ENCODE data around the gene B3GALT2.
"Not testable (repeated sequence)": the region's sequence is repeated elsewhere in the genome, so short reads cannot be mapped to it uniquely, and the experiment has no call there.

B3GALT2 gene, protein sequence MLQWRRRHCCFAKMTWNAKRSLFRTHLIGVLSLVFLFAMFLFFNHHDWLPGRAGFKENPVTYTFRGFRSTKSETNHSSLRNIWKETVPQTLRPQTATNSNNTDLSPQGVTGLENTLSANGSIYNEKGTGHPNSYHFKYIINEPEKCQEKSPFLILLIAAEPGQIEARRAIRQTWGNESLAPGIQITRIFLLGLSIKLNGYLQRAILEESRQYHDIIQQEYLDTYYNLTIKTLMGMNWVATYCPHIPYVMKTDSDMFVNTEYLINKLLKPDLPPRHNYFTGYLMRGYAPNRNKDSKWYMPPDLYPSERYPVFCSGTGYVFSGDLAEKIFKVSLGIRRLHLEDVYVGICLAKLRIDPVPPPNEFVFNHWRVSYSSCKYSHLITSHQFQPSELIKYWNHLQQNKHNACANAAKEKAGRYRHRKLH

DNA sequence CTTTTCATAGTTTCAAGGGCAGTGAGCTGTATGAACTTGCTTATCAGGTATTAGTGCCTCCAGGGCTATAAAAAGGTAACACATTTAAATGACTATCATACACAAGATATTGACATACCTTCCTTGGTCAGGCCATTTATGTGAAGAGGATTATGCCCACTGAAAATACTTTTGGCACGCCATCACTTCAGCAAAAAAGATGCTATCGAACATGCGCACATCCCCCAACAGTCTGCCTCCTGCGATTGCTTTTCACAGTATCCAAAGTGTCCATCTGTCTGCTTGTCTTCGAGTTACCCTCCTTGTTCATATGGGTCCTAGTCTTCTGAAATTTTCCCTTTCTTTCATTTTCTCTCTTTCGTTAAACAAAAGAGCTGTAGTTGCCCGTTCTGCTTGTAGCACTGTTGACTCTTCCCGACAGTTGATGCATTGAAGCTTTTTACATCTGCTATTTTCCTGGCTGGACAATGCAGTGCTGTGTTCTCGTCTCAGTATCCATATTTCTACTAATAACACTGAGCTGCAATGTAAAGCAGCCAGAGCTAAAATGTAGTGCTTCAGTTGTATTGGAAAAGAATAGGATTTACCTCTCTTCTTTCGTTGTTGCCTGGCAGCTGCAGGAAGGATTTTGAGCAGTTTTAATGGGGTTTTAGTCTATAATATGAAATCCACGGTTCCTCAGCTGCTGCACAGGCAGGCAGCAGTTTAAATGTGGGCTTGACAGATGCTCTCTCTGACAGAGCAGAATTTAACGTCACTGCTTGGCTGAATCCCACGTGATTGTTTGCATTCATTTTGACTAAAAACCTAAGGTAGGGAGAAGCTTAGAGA is at the start of gene B3GALT2:
Gene B3GALT2, minus strand, starts transcription at position 713 of the 831 bp plus-strand sequence. CDS start 5,051 bp downstream, outside the sequence.
- intact Hi-C loops (cut with DNase I) = no loop called here
- peak; percentile 10 to 86 (median 66) for DNase-seq

DNA sequence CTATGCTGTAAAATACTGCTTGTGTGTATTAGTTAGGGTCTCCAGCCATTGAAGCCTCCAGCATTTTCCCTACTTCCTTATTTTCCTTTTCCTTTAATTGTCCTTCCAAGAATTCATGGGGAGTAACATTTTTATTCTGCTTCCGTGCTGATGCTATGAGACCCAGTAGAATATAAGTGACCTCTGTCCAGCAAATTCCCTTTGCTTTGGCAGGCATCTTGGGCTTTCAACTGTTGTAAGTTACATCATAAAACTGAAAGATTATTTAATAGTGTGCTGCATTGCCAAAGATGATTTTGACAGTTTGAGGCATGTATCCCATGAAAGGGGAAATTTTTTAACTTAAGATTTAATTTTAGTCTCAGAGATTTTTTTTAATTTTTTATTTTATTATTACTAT is 48.1 kb upstream of the B3GALT2 start:
- intact Hi-C loops (cut with DNase I) = no loop called here
- DNase-seq = no peak

DNA sequence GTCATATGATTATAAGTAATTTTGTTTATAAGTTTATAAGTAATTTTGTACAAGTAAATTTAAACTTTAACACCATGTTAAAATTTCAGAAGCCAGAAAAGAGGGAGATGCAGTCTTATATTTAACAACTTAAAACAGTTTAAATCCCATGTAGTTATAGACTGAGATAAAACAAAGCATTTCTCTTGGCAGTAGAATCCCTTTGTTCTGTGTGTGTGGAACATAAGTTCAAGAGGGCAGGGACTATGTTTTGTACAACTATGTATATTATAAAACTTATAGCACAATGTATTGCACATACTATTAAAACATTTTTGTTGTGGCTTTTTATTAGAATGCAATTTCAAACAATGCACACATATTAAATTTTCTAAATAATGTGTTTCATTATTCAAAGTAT is 44.7 kb upstream of the B3GALT2 start:
- intact Hi-C loops (cut with DNase I); DNase-seq: not testable (repeated sequence)

DNA sequence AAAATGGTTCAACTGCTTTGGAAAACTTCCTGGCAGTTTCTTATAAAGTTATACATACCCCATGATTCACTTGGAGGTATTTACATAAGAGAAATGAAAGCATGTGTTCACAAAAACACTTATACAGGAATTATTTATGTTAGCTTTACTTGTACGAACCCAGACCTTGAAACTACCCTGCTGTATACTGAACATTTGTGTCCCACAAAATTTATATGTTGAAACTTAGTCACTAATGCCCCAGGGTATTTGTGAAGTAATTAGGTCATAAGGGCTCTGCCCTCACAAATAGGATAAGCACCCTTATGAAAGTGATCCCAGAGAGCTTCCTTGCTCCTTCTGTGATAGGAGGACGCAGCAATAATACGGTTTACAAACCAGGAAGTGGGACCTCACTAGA is 42.7 kb upstream of the B3GALT2 start:
- intact Hi-C loops (cut with DNase I) = no loop called here
- no peak for DNase-seq

DNA sequence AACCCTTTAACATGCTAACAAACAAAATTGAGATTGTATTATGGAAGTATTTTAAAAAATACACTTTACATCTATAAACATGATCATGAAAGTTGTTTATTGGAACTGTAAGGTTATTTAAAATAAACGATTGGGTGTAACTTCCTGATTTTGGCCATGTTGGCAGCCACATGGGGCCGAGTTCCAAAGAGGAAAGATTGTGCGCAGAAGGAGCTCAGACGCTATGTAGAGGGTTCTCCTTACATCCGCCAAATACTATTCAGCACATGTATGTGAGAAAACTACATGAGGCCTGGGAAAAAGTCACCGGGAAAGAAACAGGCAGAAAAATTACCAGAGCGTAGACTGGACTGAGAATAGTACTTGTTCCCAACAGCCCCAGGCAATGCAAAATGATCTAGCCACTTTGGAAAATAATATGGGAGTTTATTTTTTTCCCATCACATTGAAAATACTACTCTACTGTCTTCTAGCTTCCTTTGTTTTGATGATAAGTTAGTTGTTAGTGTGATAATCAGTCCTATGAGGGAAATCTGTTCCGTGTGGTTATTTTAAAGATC is 35.7 kb upstream of the B3GALT2 start:
- intact Hi-C loops (cut with DNase I) = no loop called here
- DNase-seq = no peak

DNA sequence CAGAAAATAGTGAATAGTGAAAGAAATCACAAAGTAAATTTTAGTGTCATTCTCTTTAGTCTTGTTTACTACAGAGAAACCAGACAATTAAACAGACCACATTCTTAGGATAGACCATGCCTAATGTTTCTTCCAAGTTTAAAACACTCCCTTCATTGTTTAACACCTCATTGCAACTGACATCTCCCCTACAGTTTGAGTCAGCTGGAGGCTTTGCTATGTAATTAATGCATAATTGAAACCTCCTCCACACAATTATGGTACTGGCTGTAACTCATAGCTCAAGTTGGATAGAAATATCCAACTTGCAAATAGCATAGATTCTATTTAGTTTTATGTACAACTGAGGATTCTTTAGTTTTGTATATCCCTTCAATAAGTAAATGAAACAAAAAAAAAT is 35.2 kb upstream of the B3GALT2 start:
- intact Hi-C loops (cut with DNase I) = no loop called here
- DNase-seq = peak in 5 of 42 donors; percentile 19 to 52 (median 22)

DNA sequence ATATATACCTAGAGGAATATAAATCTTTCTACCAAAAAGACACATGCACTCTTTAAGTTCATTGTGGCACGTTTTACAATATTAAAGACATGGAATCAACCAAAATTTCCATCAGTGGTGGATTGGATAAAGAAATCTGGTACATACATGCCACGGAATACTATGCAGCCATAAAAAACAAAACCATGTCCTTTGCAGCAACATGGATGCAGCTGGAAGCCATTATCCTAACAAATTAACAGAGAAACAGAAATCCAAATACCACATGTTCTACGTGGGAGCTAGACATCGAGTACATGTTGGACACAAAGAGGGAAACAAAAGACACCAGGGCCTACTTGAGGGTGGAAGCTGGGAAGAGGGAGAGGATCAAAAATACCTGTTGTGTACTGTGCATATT is 33.0 kb upstream of the B3GALT2 start:
- intact Hi-C loops (cut with DNase I) = no loop called here
- DNase-seq = no peak

DNA sequence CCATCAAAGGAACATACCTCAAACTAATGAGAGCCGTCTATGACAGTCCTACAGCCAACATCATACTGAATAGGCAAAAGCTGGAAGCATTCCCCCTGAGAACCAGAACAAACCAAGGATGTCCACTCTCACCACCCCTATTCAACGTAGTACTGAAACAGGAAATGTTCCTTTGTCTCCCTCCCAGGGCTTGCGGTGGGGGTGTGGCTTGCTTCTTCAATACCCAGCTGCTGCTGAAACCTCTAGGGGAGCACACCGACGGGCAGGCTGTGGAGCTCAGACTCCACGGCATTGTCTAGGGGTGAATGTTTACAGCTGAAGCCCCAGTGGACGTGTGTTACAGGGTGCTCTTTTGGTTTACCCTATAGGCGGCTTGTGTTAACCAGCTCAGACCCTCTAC is 30.5 kb upstream of the B3GALT2 start:
- intact Hi-C loops (cut with DNase I) = no loop called here
- no peak for DNase-seq

DNA sequence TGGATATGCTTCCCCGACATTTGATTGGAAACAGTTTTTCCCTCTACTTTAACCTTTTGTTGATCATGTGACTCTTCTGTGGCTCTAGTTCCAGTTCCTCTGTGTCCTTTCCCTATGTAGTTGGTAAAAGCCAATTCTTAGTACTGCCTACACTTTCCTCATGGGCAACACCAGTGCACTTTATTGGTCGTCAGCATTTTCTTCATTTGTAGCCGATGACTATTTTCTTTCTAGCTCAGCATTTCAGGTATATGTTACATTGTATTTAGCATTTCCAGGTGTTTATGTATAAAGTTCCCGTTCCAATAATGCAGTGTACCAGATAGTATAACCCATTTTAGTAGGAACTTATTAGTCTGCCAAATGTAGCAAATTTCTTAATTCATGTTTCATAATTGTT is 27.6 kb upstream of the B3GALT2 start:
- intact Hi-C loops (cut with DNase I) = no loop called here
- no peak for DNase-seq

DNA sequence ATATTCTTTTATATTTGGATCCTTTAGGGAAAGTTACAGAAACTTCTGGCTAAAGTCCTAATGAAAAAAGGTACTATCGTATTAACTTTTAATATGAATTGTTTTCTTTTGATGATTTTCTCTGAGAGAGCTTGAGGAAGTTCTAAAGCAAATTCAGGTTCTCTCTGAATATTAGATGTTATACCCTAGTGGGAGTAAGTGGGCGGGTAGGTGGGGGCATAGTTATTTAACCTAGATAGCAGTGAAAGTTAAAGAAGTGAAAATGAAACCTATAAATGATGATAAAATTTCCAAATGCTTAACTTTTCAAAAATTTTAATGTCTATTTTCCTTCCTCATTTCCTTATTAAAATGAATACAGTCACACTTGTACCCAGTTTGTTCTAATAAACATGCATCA is 26.2 kb upstream of the B3GALT2 start:
- peak in 18 of 42 donors; percentile 7 to 70 (median 34) for DNase-seq
- intact Hi-C loops (cut with DNase I) = no loop called here

DNA sequence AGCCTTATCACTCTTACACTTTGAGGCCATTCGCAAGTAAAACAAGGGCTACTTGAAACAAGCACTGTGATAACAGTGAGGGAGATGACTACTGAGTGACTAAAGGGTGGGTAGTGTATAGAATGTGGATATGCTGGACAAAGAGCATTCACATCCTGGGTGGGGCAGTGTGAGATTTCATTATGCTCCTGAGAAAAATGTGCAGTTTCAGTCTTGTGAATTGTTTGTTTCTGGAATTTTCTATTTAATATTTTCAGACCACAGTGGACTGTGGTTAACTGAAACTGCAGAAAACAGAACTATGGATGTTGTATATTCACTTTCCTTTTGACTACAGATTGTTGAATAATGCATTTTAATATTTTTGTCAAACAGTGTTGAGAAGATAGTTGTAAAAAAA is 25.1 kb upstream of the B3GALT2 start:
- intact Hi-C loops (cut with DNase I) = no loop called here
- DNase-seq = no peak

DNA sequence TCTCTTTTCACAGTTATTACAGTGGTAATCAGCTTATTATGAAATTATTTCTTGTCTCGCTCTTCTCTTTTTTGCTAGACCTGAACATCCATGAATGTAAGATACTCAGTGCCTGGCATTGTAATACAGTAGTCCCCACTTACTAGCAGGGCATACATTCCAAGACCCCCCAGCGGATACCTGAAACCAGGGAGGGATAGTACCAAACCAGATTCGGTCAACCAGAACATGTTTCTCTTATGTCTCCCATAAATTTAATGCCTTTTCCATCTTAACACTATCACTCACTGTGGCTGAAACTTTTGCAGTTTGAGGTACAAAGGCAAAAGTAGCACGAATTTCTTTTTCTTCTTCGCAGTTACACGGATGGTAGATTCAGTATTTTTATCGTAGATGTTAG is 24.6 kb upstream of the B3GALT2 start:
- no peak for DNase-seq
- intact Hi-C loops (cut with DNase I) = no loop called here

DNA sequence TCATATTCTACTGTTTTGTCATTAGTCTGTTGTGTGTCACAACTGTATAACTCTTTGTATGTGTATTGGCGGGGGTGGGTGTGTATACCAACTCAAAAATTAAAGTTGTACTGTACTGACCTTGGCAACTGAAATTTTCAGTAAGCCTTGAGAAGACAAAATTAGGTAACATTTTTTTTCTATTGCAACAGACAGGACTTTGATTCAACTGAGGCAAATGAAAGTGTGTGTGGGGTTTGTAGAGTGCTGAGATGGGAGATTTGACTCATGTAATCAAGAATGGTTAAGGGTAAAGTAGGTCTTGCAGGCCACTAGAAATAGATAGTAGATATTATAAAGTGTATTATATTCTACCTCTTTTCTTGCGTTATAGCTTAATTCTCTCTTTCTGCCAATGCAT is 14.6 kb upstream of the B3GALT2 start:
- intact Hi-C loops (cut with DNase I) = no loop called here
- DNase-seq = no peak

DNA sequence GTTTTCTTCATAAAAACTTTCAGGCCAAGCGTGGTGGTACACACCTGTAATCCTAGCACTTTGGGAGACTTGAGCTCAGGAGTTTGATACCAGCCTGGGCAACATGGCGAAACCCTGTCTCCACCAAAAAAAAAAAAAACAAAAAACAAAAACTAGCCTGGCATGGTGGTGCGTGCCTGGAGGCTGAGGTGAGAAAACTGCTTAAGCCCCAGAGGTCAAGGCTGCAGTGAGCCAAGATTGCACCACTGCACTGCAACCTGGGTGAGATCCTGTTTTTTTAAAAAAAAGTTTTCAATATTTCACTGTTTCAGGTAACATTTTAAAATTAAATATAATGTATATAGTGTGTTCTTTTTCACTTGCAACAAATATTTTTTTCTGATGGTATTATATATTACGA is 13.5 kb upstream of the B3GALT2 start:
- DNase-seq = no peak
- intact Hi-C loops (cut with DNase I) = no loop called here

DNA sequence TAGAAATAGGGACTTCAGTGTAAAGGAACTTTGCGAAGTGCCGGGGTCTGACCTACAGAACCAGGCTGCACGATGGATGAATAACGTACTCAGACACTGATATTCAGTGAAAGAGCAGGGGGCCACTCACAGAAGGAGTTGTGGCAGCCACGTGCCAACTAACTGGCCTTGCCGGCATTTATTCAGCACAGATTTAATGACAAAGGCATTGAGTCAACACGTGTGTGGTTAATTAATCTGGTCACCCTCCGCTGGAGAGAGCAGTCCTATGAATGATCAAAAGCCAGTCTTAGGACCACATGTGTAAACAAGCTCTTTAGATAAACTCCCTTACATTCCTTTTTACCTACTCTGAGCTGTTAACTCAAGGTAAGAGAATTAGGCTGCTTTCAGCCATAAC is 6.2 kb upstream of the B3GALT2 start:
- no peak for DNase-seq
- intact Hi-C loops (cut with DNase I) = no loop called here

DNA sequence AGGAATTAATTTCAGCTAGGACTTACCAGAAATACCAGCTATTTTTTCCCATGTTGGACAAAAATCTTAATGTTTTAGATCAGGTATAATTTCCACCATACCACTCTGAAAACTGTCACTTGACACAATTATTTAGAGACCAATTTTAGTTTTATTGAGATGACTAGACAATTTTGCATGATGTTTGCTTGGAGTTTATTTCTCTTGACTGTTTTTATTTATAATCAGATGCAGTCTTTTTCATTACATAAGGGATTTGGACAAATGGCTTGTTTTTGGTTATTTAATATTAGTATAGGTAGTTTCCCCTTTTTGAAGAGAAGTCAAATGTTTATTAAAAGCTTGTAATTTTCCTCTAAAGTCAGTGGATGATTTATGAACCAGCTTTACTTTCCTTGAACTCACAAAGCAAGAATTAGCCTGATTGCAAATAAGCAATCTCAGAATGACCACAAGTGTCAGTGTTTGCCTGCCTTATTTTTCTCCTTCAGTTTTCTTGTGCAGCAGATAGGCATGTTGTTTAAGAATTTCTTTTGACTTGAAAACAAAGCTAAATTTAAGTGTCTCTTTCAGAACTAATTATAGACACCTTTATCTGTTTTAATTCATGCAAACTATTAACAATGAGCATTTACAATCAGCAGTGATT is 3.8 kb upstream of the B3GALT2 start:
- DNase-seq = peak in 1 of 42 donors; percentile 28
- intact Hi-C loops (cut with DNase I) = no loop called here

DNA sequence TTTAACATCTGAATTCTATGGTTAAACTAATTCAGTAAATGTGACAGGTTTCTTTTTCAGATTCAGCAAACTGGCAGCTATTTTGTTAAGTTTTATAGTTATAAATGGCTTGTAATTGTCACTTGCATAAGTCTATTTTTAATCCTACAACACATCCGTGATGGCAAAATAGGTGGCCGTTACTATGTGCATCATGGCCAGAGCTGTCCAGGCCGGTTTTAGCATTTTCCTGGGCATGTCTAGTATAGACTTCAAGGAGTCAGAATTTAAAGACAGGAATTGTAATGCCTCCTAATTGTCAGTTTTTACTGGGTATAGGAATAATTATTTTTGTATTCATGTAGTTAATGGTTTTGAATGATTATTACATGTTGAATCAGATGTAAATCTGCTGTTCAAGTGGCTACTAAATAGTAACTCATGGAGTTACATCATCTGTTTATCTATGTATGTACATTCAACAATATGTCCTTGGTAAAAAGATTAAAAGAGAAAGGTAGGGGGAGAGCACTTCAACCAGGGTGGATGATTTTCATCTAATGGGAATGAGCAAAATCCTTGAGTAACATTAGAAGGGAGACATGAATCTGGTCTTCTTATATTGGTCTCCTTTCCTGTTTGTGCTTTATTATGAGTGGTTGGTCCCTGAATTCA is 3.2 kb upstream of the B3GALT2 start:
- DNase-seq = no peak
- intact Hi-C loops (cut with DNase I) = no loop called here

DNA sequence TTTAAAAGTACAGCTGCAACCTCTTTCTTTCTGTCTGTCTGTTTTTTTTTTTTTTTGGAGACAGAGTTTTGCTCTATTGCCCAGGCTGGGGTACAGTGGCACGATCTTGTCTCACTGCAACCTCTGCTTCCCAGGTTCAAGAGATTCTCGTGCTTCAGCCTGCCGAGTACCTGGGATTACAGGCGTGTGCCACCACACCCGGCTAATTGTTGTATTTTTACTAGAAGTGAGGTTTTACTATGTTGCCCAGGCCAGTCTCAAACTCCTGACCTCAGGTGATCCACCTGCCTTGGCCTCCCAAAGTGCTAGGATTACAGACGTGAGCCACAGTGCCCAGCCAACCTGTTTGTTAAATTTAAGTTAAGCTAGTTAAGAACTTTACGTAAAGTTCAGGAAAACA is 2.5 kb upstream of the B3GALT2 start:
- intact Hi-C loops (cut with DNase I); DNase-seq: not testable (repeated sequence)

DNA sequence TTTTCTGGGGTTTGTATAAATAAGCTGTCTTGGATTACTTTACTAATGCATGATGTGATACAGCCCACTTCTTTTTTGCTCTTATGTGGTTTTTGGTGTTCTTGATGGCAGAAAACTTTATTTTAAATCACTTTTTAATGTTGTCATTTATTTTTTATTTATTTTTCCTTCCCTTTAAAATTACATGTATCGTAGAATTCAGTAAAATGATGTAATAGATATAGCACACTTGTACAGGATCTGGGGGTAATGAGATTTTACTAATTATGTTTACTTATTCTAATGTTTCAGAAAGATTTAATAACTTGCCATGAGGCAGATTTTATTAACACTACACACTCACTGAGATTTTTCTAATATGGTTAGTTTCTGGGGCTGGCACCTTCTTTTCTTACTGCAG is 701 bp upstream of the B3GALT2 start:
- DNase-seq = no peak
- intact Hi-C loops (cut with DNase I) = no loop called here

All from head of caudate nucleus (tissue), 42 donors.